Colonic mucosa (tissue), 4 donors: ENCODE data around the gene WT1. TPM values are rescaled to one million over a fixed set of nuclear protein-coding genes. Genes with fewer than 3 reads are reported as not detected.

ENCODE experiments used
- DNase-seq: peaks from one replicate; pipeline ENCODE4 v3.0.0-alpha.2; 2020
- H3K27ac ChIP-seq: fragments of 200-600 bp; one replicate; pipeline ENCODE4 v1.8.0; 2021
- H3K27me3 ChIP-seq: fragments of 200-600 bp; one replicate; pipeline ENCODE4 v1.8.0; 2021
- H3K36me3 ChIP-seq: fragments of 200-600 bp; one replicate; pipeline ENCODE4 v1.8.0; 2021
- H3K4me1 ChIP-seq: fragments of 200-600 bp; one replicate; pipeline ENCODE4 v1.8.0; 2021; ENCODE audit warnings: mild to moderate bottlenecking
- H3K4me3 ChIP-seq: fragments of 200-600 bp; one replicate; pipeline ENCODE4 v1.8.0; 2021
- H3K9ac ChIP-seq, 2 donors: one replicate each; pipeline ENCODE4 v1.7.0; 2013; ENCODE audit warnings: control low read depth in 2 of 2, low read depth in 2 of 2, low read length in 2 of 2
- H3K9me3 ChIP-seq: fragments of 200-600 bp; one replicate; pipeline ENCODE4 v1.8.0; 2021
- intact Hi-C: fragments of 100-400 bp; cut with DNase I; formaldehyde crosslinking; loops from one replicate; pipeline ENCODE4 v1.14.1; 2022
- total RNA-seq, 2 donors: library from RNA; stranded (reverse); fragmentation: NEBNext Ultra II Directional in 1 of 2; extraction: Animal tissue kit (Norgen Biotek cat#: 25700) in 1 of 2; gene quantifications; one replicate each; pipeline ENCODE4 v1.2.1, GENCODE V29; 2021
- TF ChIP-seq, protein P1 (sequence below): fragments of 200-600 bp; IDR thresholded peaks from one replicate; pipeline ENCODE4 v1.8.0; 2022; ENCODE audit warnings: antibody characterized with exemption, mild to moderate bottlenecking
- donor health status: healthy.
- donor health status: DM: no; HTN: no; CAD: no.
- donor health status: DM: no; HTN: no; CAD: no.

Gene WT1
- total RNA-seq, 2 donors from 2014 or later, result 0.32 TPM; not detected in 1

- H3K4me1 ChIP-seq, result no peaks in the 10 kb centered on the region
- TF ChIP-seq, protein P1, sequence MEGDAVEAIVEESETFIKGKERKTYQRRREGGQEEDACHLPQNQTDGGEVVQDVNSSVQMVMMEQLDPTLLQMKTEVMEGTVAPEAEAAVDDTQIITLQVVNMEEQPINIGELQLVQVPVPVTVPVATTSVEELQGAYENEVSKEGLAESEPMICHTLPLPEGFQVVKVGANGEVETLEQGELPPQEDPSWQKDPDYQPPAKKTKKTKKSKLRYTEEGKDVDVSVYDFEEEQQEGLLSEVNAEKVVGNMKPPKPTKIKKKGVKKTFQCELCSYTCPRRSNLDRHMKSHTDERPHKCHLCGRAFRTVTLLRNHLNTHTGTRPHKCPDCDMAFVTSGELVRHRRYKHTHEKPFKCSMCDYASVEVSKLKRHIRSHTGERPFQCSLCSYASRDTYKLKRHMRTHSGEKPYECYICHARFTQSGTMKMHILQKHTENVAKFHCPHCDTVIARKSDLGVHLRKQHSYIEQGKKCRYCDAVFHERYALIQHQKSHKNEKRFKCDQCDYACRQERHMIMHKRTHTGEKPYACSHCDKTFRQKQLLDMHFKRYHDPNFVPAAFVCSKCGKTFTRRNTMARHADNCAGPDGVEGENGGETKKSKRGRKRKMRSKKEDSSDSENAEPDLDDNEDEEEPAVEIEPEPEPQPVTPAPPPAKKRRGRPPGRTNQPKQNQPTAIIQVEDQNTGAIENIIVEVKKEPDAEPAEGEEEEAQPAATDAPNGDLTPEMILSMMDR, result no peak
- H3K36me3 ChIP-seq, result no peaks in the 10 kb centered on the region
- no peak overlapping the region for H3K27ac ChIP-seq
- no peaks in the 10 kb centered on the region for H3K9me3 ChIP-seq
- intact Hi-C loops, result no loop called here
- DNase-seq, result no peak
- no peak overlapping the region for H3K9ac ChIP-seq
- no peak overlapping the region for H3K4me3 ChIP-seq
- H3K27me3 ChIP-seq, result peaks cover 94% of the 10 kb centered on the region
These were observed 785 bp downstream of the WT1 start for GRCh38 chr11:32434356-32435151.

GRCh38 chr11:32433914-32434355 is 1.4 kb downstream of the WT1 start:
- no peak for DNase-seq
- Histone ChIP-seq H3K4me1 (no peaks in the 10 kb centered on the region), H3K27ac (no peak overlapping the region), H3K9me3 (no peaks in the 10 kb centered on the region), H3K27me3 (peaks cover 94% of the 10 kb centered on the region), H3K36me3 (no peaks in the 10 kb centered on the region), H3K9ac (no peak overlapping the region), H3K4me3 (no peak overlapping the region)
- TF ChIP-seq, protein P1, result no peak
- intact Hi-C loops, result no loop called here

- TF ChIP-seq, protein P1, result no peak
- H3K36me3 ChIP-seq, result no peaks in the 10 kb centered on the region
- DNase-seq, result no peak
- H3K27me3 ChIP-seq, result peaks cover 94% of the 10 kb centered on the region
- H3K27ac ChIP-seq, result no peak overlapping the region
- H3K4me1 ChIP-seq, result no peaks in the 10 kb centered on the region
- no peak overlapping the region for H3K9ac ChIP-seq
- peak overlapping the region; percentile 3 for H3K4me3 ChIP-seq
- no peaks in the 10 kb centered on the region for H3K9me3 ChIP-seq
- intact Hi-C loops, result no loop called here
These were observed 2.0 kb downstream of the WT1 start for GRCh38 chr11:32433101-32433913.

- Histone ChIP-seq H3K9me3 (no peaks in the 10 kb centered on the region), H3K27me3 (peaks cover 94% of the 10 kb centered on the region)
- TF ChIP-seq, protein P1, result no peak
These were observed 2.8 kb downstream of the WT1 start for GRCh38 chr11:32432565-32432964.

DNA sequence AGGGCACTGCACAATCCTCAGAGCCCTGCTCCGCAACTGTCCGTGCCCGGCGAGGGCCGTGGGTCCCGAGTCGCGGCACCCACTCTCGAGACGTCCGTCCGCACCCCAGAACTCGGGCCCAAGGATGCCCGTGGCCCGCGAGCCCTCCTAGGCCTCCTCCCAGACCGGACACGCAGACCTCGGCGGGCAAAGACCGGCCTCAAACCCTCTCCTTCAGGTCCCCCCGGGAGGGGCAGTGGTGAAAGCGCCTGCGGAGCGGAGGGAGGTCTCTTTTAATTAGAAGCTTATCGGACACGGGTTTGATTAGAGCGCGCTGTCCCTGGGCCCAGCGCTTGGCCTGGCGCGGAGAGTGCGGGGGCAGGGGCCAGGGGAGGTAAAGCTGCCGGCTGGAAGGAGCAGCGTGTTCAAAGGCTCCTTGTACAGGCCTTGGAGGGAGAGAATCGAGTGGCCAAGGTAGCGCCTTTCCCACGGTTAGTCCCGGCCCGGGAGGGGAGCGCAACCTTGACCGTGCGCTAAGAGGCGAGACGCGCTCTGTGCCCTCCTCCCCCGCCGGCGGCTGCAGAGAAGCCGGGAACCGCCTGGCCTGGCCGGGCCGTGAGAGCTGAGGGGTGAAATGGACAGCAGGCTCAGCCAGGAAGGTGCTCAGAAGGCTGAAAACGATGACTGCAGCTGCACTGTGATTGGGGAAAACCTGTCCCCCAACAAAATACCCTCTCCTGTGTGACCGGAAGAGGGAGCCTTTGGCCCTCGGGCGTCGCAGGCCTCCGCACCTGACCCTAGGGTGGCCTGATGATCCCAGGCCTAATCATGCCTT is 4.6 kb downstream of the WT1 start:
- Histone ChIP-seq H3K4me1 (no peaks in the 10 kb centered on the region), H3K27me3 (peaks cover 94% of the 10 kb centered on the region)
- TF ChIP-seq, protein P1, result peak; percentile 24

More at GRCh38 chr11:32432565-32432964, 2.8 kb downstream of the WT1 start:
- Histone ChIP-seq H3K4me3 (no peak overlapping the region), H3K36me3 (no peaks in the 10 kb centered on the region), H3K4me1 (no peaks in the 10 kb centered on the region), H3K9ac (no peak overlapping the region), H3K27ac (no peak overlapping the region)
- intact Hi-C loops, result no loop called here
- no peak for DNase-seq

More for the DNA sequence above, 4.6 kb downstream of the WT1 start:
- no peaks in the 10 kb centered on the region for H3K36me3 ChIP-seq
- H3K4me3 ChIP-seq, result no peak overlapping the region
- no peak overlapping the region for H3K27ac ChIP-seq
- intact Hi-C loops, result no loop called here
- H3K9me3 ChIP-seq, result no peaks in the 10 kb centered on the region
- DNase-seq, result no peak
- no peak overlapping the region for H3K9ac ChIP-seq
